Smooth muscle cell (in vitro differentiated cells): Measurements from ENCODE around the gene PRICKLE2. TPM values are rescaled to one million over a fixed set of nuclear protein-coding genes. Genes with fewer than 3 reads are reported as not detected.

Experiments
- DNase-seq: peaks from one replicate; lab custom pipeline; 2025; ENCODE audit not compliant: unreplicated experiment; lab: John Stamatoyannopoulos, UW
- H2AFZ ChIP-seq: fragments of 200-600 bp; sonication (generic); 2 replicates; pipeline ENCODE4 v1.6.0; 2016; ENCODE audit warnings: antibody characterized with exemption, low read depth, mild to moderate bottlenecking
- H3F3A ChIP-seq: fragments of 200-600 bp; sonication (generic); 2 replicates; pipeline ENCODE4 v1.6.0; 2017; ENCODE audit warnings: antibody characterized with exemption, low read depth
- H3K27ac ChIP-seq: fragments of 200-600 bp; sonication (generic); 2 replicates; pipeline ENCODE4 v1.5.1; 2016; ENCODE audit warnings: low read depth, mild to moderate bottlenecking
- H3K27me3 ChIP-seq: fragments of 200-600 bp; sonication (generic); 2 replicates; pipeline ENCODE4 v1.6.1; 2016; ENCODE audit warnings: low read depth, mild to moderate bottlenecking
- H3K36me3 ChIP-seq: fragments of 200-600 bp; sonication (generic); 2 replicates; pipeline ENCODE4 v1.5.1; 2016; ENCODE audit warnings: low read depth
- H3K4me1 ChIP-seq: fragments of 200-600 bp; sonication (generic); 2 replicates; pipeline ENCODE4 v1.5.1; 2016; ENCODE audit warnings: low read depth
- H3K4me2 ChIP-seq: fragments of 200-600 bp; sonication (generic); 2 replicates; pipeline ENCODE4 v1.6.0; 2016; ENCODE audit warnings: mild to moderate bottlenecking
- H3K4me3 ChIP-seq: fragments of 200-600 bp; sonication (generic); 2 replicates; pipeline ENCODE4 v1.5.1; 2016; ENCODE audit warnings: mild to moderate bottlenecking
- H3K79me2 ChIP-seq: fragments of 200-600 bp; sonication (generic); 2 replicates; pipeline ENCODE4 v1.6.0; 2016; ENCODE audit warnings: low read depth, mild to moderate bottlenecking
- H3K9ac ChIP-seq: fragments of 200-600 bp; sonication (generic); 2 replicates; pipeline ENCODE4 v1.6.0; 2016; ENCODE audit warnings: low read depth
- H3K9me3 ChIP-seq: fragments of 200-600 bp; sonication (generic); replicated peaks from 2 replicates; pipeline ENCODE4 v1.5.1; 2016; ENCODE audit warnings: low read depth
- H4K20me1 ChIP-seq: fragments of 200-600 bp; sonication (generic); 2 replicates; pipeline ENCODE4 v1.6.0; 2016; ENCODE audit warnings: low read depth
- CTCF ChIP-seq: fragments of 200-600 bp; sonication (generic); IDR thresholded peaks from 2 replicates; pipeline ENCODE4 v1.5.1; 2017; ENCODE audit warnings: borderline replicate concordance, mild to moderate bottlenecking, antibody characterized with exemption; ENCODE audit not compliant: insufficient read depth, poor library complexity, severe bottlenecking
- WGBS: methylation state at CpG from one replicate; pipeline ENCODE4 v1.1.7; 2016; ENCODE audit warnings: low lambda C conversion rate; 5-methylcytosine and 5-hydroxymethylcytosine counted together
- polyA plus RNA-seq: library from polyadenylated mRNA; unstranded; fragments of >200 nt; fragmentation: Nextera tagmentation; extraction: Ambion mirVana; gene quantifications from 2 replicates; pipeline ENCODE4 v1.2.1, GENCODE V29; 2016
- total RNA-seq: library from RNA; depleted of rRNA; stranded (reverse); fragments of >200 nt; gene quantifications from 2 replicates; pipeline ENCODE4 v1.2.3, GENCODE V29; 2014

The PRICKLE2 gene
- total and polyA plus RNA-seq, 2 experiments from 2014 or later = 7.8 to 49.9 TPM

GRCh38 chr3:64140651-64141050 is 84.6 kb downstream of the PRICKLE2 start:
- Histone ChIP-seq H4K20me1 (peaks cover 56% of the 10 kb centered on the region), H3K4me1 (no peaks in the 10 kb centered on the region), H3K27me3 (no peaks in the 10 kb centered on the region), H3F3A (peaks cover 19% of the 10 kb centered on the region), H3K9ac (no peak overlapping the region), H3K4me2 (no peak overlapping the region), H3K36me3 (peaks cover 4% of the 10 kb centered on the region), H3K27ac (no peak overlapping the region), H3K79me2 (peaks cover 28% of the 10 kb centered on the region), H3K9me3 (no peaks in the 10 kb centered on the region), H3K4me3 (no peak overlapping the region), H2AFZ (no peak overlapping the region)
- DNase-seq = no peak
- WGBS = 96% methylated on average over 4 of the region's 4 CpGs
- no peak for TF ChIP-seq CTCF

DNA sequence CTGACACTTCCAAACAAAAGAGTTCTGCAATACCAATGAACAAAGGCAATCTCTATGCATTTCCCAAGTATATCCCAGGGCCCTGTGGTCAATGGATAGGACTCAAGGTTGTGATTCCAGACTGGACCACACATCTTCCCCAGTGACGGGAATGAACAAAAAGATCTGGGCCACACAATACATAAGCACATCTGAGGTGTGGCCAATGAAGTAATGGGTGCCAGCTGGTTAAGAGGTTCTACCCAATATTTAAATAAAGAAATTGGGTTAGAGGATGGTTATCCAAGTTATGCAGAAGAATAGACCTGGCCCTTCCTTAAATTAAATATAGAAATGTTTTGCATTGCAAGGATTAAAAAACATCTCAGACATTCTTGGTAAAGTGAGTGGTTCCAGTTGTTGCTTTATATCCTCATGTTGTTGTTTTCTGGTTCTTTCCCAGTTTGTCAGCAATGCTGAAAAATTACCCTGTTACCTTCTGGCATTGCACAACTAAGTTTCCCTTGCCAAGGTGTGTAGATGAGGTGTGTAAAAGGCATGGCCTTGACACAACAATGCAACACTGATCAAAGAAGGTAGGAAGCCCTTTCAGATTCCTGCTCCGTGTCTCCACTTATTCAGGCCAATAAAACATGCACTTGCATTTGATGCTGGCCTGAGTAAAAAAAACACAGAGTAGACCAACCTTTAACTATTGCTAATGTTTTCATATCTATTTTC is 86.5 kb downstream of the PRICKLE2 start:
- H3K27me3 ChIP-seq = no peaks in the 10 kb centered on the region
- peaks cover 22% of the 10 kb centered on the region for H3F3A ChIP-seq
- no peak overlapping the region for H3K9ac ChIP-seq
- TF ChIP-seq CTCF = no peak
- H3K9me3 ChIP-seq = no peaks in the 10 kb centered on the region
- no peak overlapping the region for H3K4me3 ChIP-seq
- H3K4me2 ChIP-seq = peak overlapping the region; percentile 28
- H3K36me3 ChIP-seq = peaks cover 4% of the 10 kb centered on the region
- DNase-seq = no peak
- H3K79me2 ChIP-seq = peaks cover 24% of the 10 kb centered on the region
- peaks cover 55% of the 10 kb centered on the region for H4K20me1 ChIP-seq
- 89% methylated on average over 2 of the region's 2 CpGs for WGBS
- H3K4me1 ChIP-seq = peaks cover 6% of the 10 kb centered on the region
- H3K27ac ChIP-seq = peak overlapping the region; percentile 50
- H2AFZ ChIP-seq = no peak overlapping the region

DNA sequence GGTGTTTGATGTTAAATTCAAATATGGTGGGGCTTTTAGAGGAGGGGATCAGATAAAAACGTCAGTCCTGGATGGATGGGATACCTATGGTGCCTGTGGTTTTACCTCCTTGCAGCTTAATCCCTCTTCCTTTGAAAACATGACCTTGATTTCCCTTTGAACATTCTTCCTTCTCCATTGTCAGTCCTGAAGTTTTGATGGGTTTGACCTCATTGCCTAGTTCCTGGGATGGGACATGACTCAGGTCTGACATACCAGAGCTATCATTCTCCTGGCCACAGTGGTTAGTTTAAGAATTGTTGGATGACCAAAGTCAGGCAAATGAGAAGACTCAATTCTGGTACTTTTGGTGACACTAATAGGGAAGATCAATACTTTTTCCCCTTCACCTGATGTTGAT is 87.2 kb downstream of the PRICKLE2 start:
- Histone ChIP-seq H3F3A (peaks cover 26% of the 10 kb centered on the region), H4K20me1 (peaks cover 50% of the 10 kb centered on the region), H3K9me3 (no peaks in the 10 kb centered on the region), H3K36me3 (peaks cover 4% of the 10 kb centered on the region), H3K4me3 (no peak overlapping the region), H3K4me2 (peak overlapping the region; percentile 28), H3K9ac (no peak overlapping the region), H3K27ac (peak overlapping the region; percentile 50), H3K4me1 (peaks cover 13% of the 10 kb centered on the region), H3K27me3 (no peaks in the 10 kb centered on the region), H2AFZ (no peak overlapping the region), H3K79me2 (peaks cover 24% of the 10 kb centered on the region)
- no peak for DNase-seq
- TF ChIP-seq CTCF = no peak
- 38% methylated on average over 1 of the region's 1 CpG for WGBS

- Histone ChIP-seq H3K4me1 (peaks cover 26% of the 10 kb centered on the region), H2AFZ (no peak overlapping the region), H3K4me2 (peak overlapping the region; percentile 63), H3K4me3 (no peak overlapping the region), H3K27ac (peak overlapping the region; percentile 96), H3K79me2 (peaks cover 24% of the 10 kb centered on the region), H3K36me3 (no peaks in the 10 kb centered on the region), H3K27me3 (no peaks in the 10 kb centered on the region), H4K20me1 (peaks cover 40% of the 10 kb centered on the region), H3K9ac (peak overlapping the region; percentile 66), H3K9me3 (no peaks in the 10 kb centered on the region), H3F3A (peaks cover 28% of the 10 kb centered on the region)
- TF ChIP-seq CTCF = no peak
- DNase-seq = no peak
- 30% methylated on average over 3 of the region's 3 CpGs for WGBS
Observed at GRCh38 chr3:64134882-64135281, 90.4 kb downstream of the PRICKLE2 start.
